Fibroblast of lung (primary cell): ENCODE data around the gene NF1. TPM values are rescaled to one million over a fixed set of nuclear protein-coding genes. Genes with fewer than 3 reads are reported as not detected.
"Not testable (repeated sequence)": the region's sequence is repeated elsewhere in the genome, so short reads cannot be mapped to it uniquely, and the experiment has no call there.

Experiments used
- DNase-seq, 2 donors: peaks; one replicate each; pipeline versions ENCODE4 v3.0.0 to v3.0.0-alpha.2; 2010; ENCODE audit warnings: low read depth in 2 of 2
- H2AFZ ChIP-seq: 2 replicates; pipeline ENCODE4 v1.5.1; 2012; ENCODE audit warnings: low read length, control low read depth, inconsistent platforms
- H3K27ac ChIP-seq: 2 replicates; pipeline ENCODE4 v1.5.1; 2011; ENCODE audit warnings: low read length, control low read depth; ENCODE audit not compliant: insufficient read depth
- H3K27me3 ChIP-seq: 2 replicates; pipeline ENCODE4 v1.5.1; 2011; ENCODE audit warnings: mild to moderate bottlenecking, low read length; ENCODE audit not compliant: control insufficient read depth, insufficient read depth
- H3K36me3 ChIP-seq: 2 replicates; pipeline ENCODE4 v1.5.1; 2011; ENCODE audit warnings: low read length; ENCODE audit not compliant: control insufficient read depth, insufficient read depth
- H3K4me1 ChIP-seq: 2 replicates; pipeline ENCODE4 v1.5.1; 2011; ENCODE audit warnings: low read length; ENCODE audit not compliant: control insufficient read depth, insufficient read depth; ENCODE audit errors: extremely low read depth
- H3K4me2 ChIP-seq: 2 replicates; pipeline ENCODE4 v1.5.1; 2011; ENCODE audit warnings: low read length, control low read depth; ENCODE audit not compliant: insufficient read depth; ENCODE audit errors: extremely low read depth
- H3K4me3 ChIP-seq, 4 experiments: fragments of 200-600 bp in 1 of 4; sonication (generic) in 1 of 4; replicated peaks in 1 of 4; 2 replicates each; pipeline ENCODE4 v1.5.1; 2011 to 2016; ENCODE audit warnings: low read length in 4 of 4, low read depth in 3 of 4, mild to moderate bottlenecking in 3 of 4, control low read depth in 2 of 4, inconsistent platforms in 1 of 4, mixed read lengths in 1 of 4; ENCODE audit not compliant: insufficient read depth in 1 of 4; ENCODE audit errors: control extremely low read depth in 1 of 4
- H3K79me2 ChIP-seq: 2 replicates; pipeline ENCODE4 v1.5.1; 2012; ENCODE audit warnings: mild to moderate bottlenecking, low read length, inconsistent platforms; ENCODE audit not compliant: control insufficient read depth, insufficient read depth
- H3K9ac ChIP-seq: 2 replicates; pipeline ENCODE4 v1.5.1; 2011; ENCODE audit warnings: mild to moderate bottlenecking, low read length, control low read depth; ENCODE audit not compliant: insufficient read depth
- H3K9me3 ChIP-seq: 2 replicates; pipeline ENCODE4 v1.5.1; 2012; ENCODE audit warnings: low read depth, low read length; ENCODE audit not compliant: control insufficient read depth, insufficient read depth
- H4K20me1 ChIP-seq: 2 replicates; pipeline ENCODE4 v1.5.1; 2011; ENCODE audit warnings: low read length; ENCODE audit not compliant: control insufficient read depth, insufficient read depth; ENCODE audit errors: extremely low read depth
- CTCF ChIP-seq, 2 donors: IDR thresholded peaks in 1 of 2; conservative IDR thresholded peaks in 1 of 2; 1 replicate in 1 of 2; 2 replicates in 1 of 2; pipeline ENCODE4 v1.5.1; 2011 to 2012; ENCODE audit warnings: low read length in 2 of 2, control low read depth in 1 of 2, inconsistent platforms in 1 of 2, low read depth in 1 of 2, mild to moderate bottlenecking in 1 of 2
- EZH2 ChIP-seq: IDR thresholded peaks from 2 replicates; pipeline ENCODE4 v1.5.1; 2012; ENCODE audit warnings: low read length, control low read depth, mild to moderate bottlenecking; ENCODE audit errors: missing control alignments
- polyA plus RNA-seq, 2 donors: library from polyadenylated mRNA; depleted of rRNA in 1 of 2; stranded (reverse) in 1 of 2; unstranded in 1 of 2; fragments of >200 nt; gene quantifications; 2 replicates each; pipeline ENCODE4 v1.2.1, GENCODE V29; 2011 to 2012; ENCODE audit warnings: missing spikeins in 1 of 2
- total RNA-seq: library from RNA; depleted of rRNA; stranded (reverse); fragments of >200 nt; gene quantifications from 2 replicates; pipeline ENCODE4 v1.2.1, GENCODE V29; 2014

The NF1 gene
- total and polyA plus RNA-seq, 2 donors (not counting 1 experiment from before 2014, with no cell fraction given) = 52.8 to 78.8 TPM

GRCh38 chr17:31175237-31175636, 80.5 kb downstream of the NF1 start:
- H3K9ac ChIP-seq = no peak overlapping the region
- no peaks in the 10 kb centered on the region for H3K9me3 ChIP-seq
- no peak for TF ChIP-seq EZH2
- no peak for TF ChIP-seq CTCF (conservative IDR thresholded peaks at IDR 0.05 in 1 of 2, IDR thresholded peaks at IDR 0.05 in 1 of 2; ENCODE audit: low read depth in 1 of 2, low read length in 2 of 2)
- H2AFZ ChIP-seq = no peak overlapping the region
- H3K4me2 ChIP-seq = no peak overlapping the region
- H3K4me3 ChIP-seq = no peak overlapping the region
- H3K27me3 ChIP-seq = no peaks in the 10 kb centered on the region
- no peaks in the 10 kb centered on the region for H3K79me2 ChIP-seq
- no peaks in the 10 kb centered on the region for H3K36me3 ChIP-seq
- H3K27ac ChIP-seq = no peak overlapping the region
- no peak for DNase-seq
- no peaks in the 10 kb centered on the region for H3K4me1 ChIP-seq
- no peaks in the 10 kb centered on the region for H4K20me1 ChIP-seq

GRCh38 chr17:31176143-31176542, 81.4 kb downstream of the NF1 start:
- not testable (repeated sequence) for DNase-seq, H3K9ac ChIP-seq, H4K20me1 ChIP-seq, H2AFZ ChIP-seq, H3K4me1 ChIP-seq, H3K79me2 ChIP-seq, H3K27me3 ChIP-seq, H3K4me2 ChIP-seq, H3K9me3 ChIP-seq, H3K27ac ChIP-seq, H3K4me3 ChIP-seq, H3K36me3 ChIP-seq

GRCh38 chr17:31178951-31179350, 84.2 kb downstream of the NF1 start:
- not testable (repeated sequence) for H4K20me1 ChIP-seq, H3K27ac ChIP-seq, H3K4me2 ChIP-seq, H3K79me2 ChIP-seq, H3K4me3 ChIP-seq, H3K36me3 ChIP-seq, H2AFZ ChIP-seq, H3K9me3 ChIP-seq, H3K4me1 ChIP-seq, H3K27me3 ChIP-seq, H3K9ac ChIP-seq
- DNase-seq = peak in 1 of 2 donors; percentile 61

- Histone ChIP-seq H3K27me3 (no peaks in the 10 kb centered on the region), H3K4me2 (no peak overlapping the region), H3K79me2 (no peaks in the 10 kb centered on the region), H2AFZ (no peak overlapping the region), H4K20me1 (no peaks in the 10 kb centered on the region), H3K9me3 (no peaks in the 10 kb centered on the region), H3K27ac (no peak overlapping the region), H3K4me1 (peaks cover 6% of the 10 kb centered on the region), H3K9ac (no peak overlapping the region), H3K36me3 (peaks cover 2% of the 10 kb centered on the region), H3K4me3 (no peak overlapping the region)
- TF ChIP-seq EZH2 = no peak
- TF ChIP-seq CTCF (conservative IDR thresholded peaks at IDR 0.05 in 1 of 2, IDR thresholded peaks at IDR 0.05 in 1 of 2; ENCODE audit: low read depth in 1 of 2, low read length in 2 of 2) = no peak
- no peak for DNase-seq
These were observed 100.5 kb downstream of the NF1 start for GRCh38 chr17:31195305-31195704.
